GM19324 (cell line): ENCODE results near the gene TRPV5.

ENCODE experiments used
- ATAC-seq: cut with Tn5 transposase; IDR thresholded peaks from one replicate; pipeline ENCODE4 v1.9.1; 2021; ENCODE audit warnings: mild to moderate bottlenecking, moderate library complexity; ENCODE audit not compliant: unreplicated experiment, low FRiP score

The TRPV5 gene

DNA sequence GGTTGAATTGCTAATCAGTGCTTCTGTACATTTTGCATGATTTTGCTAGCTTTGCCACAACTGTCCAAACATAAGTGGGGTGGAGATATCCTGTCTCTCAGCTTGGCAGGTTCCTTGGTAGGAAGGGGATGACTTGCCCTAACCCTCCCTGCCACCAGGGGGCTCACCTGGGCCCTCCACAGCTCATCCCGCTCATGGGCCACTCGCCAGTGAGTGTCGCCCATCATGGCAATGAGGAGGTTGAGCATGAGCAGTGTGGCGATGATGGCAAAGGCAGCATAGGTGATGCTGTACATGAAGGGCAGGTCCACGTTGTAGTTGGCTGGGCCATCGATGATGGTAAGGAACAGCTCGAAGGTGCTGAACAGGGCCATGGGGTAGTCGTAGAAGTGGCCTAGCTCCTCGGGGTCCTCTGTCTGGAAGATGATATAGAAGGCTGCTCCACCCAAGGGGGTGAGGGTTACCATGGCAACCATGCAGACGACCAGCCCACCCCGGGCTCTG is 60.2 kb downstream of the TRPV5 start:
- ATAC-seq: no peak

DNA sequence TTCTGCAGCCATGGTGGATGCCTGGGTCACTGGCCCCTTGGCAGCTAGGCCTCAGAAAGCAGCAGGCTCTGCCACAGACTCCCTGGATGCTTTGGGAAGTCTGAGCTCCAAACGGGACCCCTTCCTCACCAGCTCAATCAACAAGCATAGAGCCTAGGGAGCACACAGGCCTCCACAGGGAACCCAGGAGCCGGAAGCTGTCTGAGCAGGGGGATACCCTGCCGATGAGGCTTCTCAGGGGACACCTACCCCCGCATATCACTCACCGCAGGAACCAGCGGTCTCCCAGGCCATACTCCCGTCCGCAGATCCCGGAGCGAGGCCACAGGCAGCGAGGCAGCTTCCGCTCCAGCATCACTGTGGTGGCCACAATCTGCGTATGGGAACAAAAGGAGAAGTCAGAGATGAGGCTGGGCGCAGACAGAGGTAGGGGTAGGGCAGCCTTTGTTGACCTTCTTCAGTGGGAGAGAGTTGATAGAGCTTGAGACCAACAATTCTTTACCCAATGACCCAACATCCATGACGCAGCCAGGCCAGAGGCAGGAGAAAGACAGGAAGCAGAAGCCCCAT is 61.4 kb downstream of the TRPV5 start:
- no peak for ATAC-seq

DNA sequence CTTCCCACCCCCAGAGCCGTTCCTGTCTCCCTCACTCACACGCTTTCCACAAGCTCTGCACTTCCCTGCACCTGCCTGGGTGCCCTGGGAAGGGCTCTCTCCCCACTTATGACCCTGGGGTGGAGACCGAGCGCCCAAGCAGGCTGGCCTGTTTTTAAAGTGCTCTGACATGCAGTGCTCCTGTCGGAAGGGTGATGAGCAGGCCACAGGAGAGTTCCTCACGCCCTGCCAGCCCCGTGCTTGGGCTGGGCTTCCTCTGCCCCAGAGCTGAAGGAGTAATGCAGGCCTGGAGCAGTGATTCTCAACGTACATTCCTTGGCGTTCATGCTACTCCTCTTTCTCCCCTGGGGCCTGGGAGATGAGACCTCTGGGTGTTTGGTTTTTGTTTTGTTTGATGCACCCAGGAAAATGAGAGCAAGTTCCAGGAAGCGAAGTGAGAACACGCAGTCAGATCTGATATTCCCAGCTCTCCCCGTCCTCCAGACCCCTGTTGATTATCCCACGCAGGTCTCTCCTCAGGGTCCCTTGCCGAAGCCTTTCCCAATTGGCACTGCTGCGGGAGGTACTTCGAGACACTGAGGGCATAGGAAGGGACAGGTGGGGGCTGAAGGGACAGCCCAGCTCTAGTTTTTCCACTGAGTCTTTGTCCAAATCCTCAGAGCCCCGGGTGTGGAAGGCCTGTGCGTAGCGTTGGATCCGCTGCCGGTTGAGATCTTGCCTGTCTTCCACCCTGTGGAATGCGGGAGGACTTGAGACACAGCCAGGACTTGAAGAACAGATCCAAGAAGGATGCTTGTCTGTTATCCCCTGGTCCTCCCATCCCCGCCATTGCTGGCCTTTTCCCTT is 62.1 kb downstream of the TRPV5 start:
- no peak for ATAC-seq

DNA sequence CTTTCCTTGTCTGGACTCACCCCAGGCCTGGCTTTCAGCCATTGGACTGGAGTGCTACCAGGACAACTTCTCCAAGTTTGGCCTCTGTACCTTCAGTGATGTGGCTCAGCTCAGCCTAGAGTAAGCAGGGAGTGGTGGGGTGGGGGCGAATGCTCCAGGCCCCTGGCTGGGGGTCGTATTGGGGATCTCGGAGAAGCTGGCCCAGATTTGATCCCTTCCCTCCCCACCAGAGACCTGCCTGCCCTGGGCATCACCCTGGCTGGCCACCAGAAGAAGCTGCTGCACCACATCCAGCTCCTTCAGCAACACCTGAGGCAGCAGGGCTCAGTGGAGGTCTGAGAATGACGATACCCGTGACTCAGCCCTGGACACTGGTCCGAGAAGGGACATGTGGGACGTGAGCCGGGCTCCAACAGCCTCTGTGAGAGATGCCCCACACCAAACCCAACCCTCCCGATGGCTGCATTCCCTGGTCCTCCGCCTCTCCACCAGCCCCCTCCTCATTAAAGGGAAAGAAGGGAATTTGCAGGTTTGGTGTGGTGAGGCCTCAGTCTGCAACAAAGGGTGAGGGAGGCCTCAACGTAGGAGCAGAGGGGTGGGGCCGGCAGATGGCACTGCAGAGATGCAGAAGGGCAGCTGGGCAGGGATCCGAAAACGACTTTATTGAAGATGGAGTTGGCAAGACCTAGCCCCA is 62.8 kb downstream of the TRPV5 start:
- no peak for ATAC-seq

DNA sequence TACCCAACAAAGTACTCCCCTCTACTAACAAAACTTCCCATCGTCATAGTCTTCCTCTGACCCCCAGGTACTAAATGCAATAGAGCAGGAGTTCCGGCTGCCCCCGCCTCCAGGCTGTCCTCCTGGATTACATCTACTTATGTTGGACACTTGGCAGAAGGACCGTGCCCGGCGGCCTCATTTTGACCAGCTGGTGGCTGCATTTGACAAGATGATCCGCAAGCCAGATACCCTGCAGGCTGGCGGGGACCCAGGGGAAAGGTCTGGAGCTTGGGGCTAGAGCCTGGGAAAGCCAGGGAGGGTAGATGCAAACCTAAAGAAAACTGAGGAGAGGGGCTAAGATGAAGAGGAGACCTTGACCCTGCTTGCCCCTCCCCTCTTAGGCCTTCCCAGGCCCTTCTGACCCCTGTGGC is 63.4 kb downstream of the TRPV5 start:
- ATAC-seq: no peak

DNA sequence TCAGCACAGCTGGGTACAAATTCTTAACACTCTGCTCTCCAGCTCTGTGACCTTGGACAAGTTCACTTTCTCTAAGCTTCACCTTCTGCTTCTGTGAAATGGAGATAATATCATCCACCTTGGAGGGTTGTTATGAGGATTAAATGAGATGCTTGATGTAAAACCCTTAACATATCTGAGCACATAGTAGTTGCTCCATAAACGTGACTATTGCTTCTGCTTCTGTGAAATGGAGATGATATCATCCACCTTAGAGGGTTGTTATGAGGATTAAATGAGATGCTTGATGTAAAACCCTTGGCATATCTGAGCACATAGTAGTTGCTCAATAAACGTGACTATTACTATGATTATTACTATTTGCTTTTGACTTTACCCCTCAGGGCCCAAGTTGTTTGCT is 64.1 kb downstream of the TRPV5 start:
- no peak for ATAC-seq

DNA sequence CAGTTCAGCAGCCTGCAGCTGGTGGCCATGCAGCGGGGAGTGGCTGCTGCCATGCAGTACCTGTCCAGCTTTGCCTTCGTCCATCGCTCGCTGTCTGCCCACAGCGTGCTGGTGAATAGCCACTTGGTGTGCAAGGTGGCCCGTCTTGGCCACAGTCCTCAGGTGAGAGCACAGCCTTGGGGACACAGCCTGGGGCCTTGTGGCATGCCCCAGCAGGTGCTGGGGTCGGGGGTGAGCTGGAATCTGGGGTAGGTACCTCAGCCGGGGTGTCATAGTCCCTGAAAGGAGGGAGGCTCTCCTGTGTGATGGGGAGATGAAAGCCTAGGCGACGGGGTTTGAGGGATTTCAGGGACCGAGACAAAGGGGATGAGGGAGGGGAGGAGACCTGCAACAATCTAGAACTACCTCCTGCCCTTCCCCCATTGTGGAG is 64.5 kb downstream of the TRPV5 start:
- no peak for ATAC-seq

DNA sequence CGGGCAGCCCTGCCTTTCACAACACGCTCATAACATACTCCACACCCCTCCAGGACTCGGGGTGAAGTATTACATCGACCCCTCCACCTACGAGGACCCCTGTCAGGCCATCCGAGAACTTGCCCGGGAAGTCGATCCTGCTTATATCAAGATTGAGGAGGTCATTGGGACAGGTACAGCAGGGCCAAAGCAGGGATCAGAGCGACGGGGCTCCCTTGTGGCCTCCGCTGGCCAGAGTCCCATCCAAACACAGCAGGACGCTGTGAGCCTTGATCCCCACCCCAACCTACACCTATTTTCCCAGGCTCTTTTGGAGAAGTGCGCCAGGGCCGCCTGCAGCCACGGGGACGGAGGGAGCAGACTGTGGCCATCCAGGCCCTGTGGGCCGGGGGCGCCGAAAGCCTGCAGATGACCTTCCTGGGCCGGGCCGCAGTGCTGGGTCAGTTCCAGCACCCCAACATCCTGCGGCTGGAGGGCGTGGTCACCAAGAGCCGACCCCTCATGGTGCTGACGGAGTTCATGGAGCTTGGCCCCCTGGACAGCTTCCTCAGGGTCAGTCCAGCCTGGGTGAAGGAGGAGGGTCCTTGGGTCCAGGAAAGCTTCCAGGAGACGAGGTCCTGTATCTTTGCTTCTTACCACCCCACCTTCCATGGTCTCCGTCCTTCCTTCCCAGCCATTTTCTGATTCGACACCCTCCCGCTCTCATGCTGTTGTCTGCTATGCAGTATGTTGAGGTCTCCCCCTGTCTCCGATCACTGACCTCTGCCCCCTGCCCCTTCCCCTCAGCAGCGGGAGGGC is 65.2 kb downstream of the TRPV5 start:
- no peak for ATAC-seq

DNA sequence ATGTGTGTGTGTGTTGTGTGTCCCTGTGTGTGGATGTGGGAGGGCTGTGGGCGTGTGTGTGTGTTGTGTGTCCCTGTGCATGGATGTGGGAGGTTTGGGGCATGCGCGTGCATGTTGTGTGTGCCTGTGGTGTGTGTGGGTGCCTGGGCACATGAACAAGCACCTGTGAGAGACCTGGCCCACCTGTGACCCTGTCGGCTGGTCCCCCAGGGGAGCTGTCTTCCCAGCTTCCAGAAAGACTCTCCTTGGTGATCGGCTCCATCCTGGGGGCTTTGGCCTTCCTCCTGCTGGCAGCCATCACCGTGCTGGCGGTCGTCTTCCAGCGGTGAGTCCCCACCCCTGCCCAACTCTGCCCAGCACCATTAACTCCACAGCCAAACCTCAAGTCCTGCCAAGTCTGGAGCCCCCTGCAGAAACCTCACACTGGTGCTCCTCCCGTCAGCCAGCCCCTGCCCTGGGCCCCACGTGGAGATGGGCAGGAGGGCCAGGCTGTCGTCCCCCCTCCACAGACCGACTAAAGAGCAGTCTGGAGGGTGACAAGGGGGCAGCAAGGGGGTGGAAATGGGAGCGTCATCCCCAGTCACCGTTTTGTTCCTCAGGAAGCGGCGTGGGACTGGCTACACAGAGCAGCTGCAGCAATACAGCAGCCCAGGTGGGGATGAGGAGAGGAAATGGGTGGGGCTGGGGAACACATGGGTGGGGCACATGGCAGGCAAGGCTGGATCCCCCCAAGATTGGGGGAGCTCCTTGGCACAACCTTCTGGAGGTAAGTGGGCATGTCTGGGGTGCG is 66.0 kb downstream of the TRPV5 start:
- ATAC-seq: no peak

DNA sequence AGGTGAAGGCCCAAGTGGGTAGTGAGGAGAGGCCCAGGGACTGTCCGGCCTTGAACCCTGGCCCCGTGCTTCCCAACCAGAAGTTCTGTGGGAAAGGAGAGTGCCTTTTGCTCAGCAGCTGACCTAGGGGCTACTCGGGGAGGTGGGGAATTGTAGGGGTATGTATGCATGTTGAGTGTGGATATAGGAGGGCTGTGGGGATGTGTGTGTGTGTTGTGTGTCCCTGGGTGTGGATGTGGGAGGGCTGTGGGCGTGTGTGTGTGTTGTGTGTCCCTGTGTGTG is 66.5 kb downstream of the TRPV5 start:
- ATAC-seq: no peak

DNA sequence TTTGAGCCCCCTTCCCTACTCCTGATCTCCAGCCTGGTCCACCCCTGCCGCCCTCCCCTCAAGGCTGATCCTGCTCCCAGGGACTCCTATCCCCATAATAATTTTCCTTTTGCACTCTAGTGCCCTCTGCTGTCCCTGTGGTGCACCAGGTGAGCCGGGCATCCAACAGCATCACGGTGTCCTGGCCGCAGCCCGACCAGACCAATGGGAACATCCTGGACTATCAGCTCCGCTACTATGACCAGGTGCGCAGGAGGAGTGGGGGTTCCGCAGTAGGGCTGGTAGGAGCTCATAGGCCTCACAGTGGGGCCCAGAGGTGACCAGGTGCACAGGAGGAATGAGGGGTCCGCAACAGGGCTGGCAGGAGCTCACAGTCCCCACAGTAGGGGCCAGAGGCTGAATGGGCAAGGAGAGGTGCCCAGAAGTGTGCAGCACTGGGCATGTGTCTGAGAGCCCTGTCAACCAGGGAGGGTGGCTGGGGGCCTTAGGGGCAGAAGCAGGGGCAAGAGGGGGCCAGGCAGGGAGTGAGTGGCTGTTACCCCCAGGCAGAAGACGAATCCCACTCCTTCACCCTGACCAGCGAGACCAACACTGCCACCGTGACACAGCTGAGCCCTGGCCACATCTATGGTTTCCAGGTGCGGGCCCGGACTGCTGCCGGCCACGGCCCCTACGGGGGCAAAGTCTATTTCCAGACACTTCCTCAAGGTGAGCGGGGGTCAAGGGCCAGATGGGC is 67.0 kb downstream of the TRPV5 start:
- no peak for ATAC-seq

DNA sequence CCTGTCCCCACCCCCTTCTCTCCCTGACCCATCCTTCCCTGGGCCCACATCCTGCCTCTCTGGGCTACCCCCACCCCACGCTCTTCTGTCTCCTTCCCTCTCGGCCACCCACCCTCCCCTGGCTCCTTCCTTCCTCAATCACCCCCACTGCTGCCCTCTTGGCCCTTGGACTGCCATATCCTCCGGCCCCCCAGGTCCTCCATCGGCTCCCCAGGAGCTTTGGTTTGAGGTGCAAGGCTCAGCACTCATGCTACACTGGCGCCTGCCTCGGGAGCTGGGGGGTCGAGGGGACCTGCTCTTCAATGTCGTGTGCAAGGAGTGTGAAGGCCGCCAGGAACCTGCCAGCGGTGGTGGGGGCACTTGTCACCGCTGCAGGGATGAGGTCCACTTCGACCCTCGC is 67.8 kb downstream of the TRPV5 start:
- ATAC-seq: no peak

DNA sequence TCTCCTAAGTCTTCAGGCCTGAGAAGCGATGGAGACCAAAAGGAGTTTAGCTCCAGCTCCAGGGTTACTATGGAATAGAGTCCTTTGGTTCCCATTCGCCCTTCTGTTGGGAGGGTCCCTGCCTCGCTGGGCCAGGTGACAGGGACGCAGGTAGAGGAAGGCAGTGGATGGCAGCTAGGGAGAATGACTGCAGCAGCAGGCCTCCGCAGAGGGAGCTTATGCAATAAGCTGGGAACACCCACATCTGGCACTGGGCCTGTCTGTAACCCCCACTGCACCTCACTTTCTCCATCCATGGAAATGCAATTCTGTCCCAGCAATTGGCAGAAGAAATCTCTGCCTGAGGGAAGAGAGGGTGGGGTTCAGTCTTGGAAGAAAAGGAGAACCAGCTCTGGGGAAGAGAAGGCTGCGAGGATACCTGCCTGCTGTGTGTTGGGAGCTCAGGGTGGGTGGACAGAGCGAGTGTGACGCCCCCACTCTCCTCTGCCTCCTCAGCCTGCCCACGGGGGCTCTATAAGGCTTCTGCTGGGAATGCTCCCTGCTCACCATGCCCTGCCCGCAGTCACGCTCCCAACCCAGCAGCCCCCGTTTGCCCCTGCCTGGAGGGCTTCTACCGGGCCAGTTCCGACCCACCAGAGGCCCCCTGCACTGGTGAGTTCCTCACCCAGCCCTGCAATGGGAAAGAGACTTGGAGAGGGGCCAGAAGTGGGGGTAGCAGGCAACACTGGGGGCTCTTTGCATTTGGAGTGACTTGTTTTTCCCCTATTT is 68.4 kb downstream of the TRPV5 start:
- no peak for ATAC-seq

DNA sequence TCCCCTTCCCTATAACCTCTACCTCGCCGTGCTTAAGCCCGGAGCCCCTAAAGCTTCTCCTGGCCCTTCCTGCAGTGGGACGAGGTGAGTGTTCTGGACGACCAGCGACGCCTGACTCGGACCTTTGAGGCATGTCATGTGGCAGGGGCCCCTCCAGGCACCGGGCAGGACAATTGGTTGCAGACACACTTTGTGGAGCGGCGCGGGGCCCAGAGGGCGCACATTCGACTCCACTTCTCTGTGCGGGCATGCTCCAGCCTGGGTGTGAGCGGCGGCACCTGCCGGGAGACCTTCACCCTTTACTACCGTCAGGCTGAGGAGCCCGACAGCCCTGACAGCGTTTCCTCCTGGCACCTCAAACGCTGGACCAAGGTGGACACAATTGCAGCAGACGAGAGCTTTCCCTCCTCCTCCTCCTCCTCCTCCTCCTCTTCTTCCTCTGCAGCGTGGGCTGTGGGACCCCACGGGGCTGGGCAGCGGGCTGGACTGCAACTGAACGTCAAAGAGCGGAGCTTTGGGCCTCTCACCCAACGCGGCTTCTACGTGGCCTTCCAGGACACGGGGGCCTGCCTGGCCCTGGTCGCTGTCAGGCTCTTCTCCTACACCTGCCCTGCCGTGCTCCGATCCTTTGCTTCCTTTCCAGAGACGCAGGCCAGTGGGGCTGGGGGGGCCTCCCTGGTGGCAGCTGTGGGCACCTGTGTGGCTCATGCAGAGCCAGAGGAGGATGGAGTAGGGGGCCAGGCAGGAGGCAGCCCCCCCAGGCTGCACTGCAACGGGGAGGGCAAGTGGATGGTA is 69.5 kb downstream of the TRPV5 start:
- ATAC-seq: no peak

DNA sequence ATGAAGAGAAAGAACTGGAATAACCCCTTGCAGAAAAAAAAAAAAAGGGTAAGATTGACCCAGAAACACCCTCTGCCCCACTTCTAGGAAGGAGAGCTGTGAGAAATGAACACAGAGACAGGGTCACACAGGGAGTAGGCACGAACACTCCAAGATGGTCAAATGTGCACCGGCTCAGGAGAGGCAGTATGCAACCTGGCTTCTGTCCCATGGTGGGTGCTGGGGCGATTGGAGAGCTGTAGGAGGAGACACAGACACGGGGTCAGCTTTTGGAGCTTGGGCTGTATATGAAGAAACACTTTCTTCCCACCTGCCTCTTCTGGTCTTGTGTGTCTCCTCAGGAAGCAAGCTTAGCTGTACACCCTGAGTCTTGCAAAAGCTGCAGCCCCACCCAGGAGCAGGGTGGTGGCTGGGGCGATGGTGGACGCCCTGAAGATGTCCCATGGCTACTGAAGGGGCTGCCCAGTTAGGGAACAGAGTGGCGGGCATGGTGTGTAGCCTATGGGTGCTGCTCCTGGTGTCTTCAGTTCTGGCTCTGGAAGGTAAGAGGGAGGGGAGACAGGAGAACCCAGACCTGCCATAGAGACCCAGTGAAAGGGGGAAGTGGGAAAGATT is 70.7 kb downstream of the TRPV5 start:
- ATAC-seq: no peak

DNA sequence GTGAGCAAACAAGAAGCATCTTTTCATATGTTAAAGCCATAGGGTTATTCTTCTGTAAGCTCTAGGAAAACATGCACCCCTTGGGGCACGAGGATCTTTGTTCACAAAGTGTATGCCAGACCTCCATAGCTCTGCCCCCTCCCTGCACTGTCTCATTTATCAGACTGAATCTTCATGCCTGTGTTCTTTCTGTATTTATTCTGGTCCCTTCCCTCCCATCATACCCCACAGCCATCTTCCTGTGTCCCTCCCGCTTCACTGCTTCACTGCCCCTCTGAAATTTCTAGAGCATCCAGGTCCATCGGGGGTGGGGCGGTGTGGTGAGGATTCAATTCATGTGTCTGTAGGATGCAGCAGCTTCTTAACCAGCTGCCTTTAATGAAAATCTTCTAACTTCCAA is 71.2 kb downstream of the TRPV5 start:
- no peak for ATAC-seq

DNA sequence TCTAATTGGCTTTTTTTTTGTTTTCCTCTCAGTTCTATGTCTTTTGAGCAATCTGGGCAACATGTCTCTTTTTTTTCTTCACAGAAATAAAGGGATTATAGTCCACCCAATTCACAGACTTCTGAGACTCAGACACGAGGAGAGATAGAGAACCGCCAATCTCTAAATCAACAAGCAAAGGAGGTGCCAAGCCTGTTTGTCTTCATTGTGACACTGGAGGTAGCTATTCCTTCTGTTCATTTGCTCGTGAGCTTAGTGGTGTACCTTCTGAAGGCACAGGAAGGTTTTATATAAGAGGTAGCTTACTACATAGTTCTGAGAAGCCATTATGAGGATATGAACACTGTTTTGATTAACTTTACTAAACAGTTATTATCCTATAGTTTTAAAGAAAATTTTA is 72.6 kb downstream of the TRPV5 start:
- no peak for ATAC-seq

DNA sequence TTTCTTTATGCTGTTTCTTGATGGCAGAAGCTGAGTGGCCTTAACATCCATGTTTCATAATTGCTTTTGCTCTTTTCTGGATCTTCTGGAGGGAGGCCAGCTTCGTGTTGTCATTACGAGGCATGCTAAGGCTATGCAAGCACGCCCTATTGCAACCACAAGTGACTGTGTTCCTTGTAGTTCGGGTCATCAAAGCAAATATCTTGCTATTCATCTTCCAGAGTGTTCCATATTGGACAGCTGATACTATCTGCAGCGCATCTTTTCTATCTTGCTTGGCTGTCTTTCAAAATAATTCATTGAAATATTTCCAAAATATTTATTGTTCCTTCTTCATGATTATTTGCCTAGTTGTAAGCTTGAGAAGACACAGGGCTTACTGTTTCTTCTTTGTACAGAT is 73.7 kb downstream of the TRPV5 start:
- ATAC-seq: no peak
